ENCODE data around the gene LRCH1. TPM values are rescaled to one million over a fixed set of nuclear protein-coding genes. Genes with fewer than 3 reads are reported as not detected.

Gene LRCH1
- total RNA-seq, 2 experiments from 2014 or later = 15.5 to 17.1 TPM

DNA sequence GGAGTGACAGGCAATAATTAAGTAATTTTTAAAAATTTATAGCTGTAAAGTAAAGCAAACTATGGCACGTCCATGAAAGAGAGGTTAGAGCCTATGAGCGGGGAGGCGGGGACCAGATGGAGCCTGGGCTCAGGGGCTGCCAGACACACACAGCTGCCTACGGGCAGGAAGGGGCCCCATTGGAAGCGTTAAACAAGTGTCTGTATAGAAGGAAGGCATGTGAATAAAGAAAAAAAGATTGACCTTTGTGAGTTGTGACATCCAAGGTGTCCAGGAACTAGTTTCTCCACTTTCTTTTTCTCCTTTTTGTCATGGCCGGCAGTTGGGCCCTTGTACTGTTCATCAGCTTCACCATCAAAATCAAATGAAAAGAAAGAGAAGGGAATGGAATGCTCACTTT lies 56.8 kb downstream of the LRCH1 start:
- CTCF ChIA-PET = interaction anchor here (1.6 kb wide), 1 partner anchor 58 kb away, joined by 4 read pairs; no protein-coding TSS in a partner anchor
- intact Hi-C loops (cut with micrococcal nuclease) = loop anchor here (5.0 kb wide), 1 partner anchor 38 kb away; no protein-coding TSS in a partner anchor
- Mint-ChIP-seq H3K9me3 (no peaks in the 10 kb centered on the region), H3K4me3 (no peak overlapping the region), H3K36me3 (ENCODE audit: low read depth) (peaks cover 5% of the 10 kb centered on the region), H3K27ac (no peak overlapping the region), H3K4me1 (ENCODE audit: low read depth) (peaks cover 52% of the 10 kb centered on the region), H3K27me3 (no peaks in the 10 kb centered on the region)
- ATAC-seq (no peak), DNase-seq (no peak)
- TF ChIP-seq, protein P1, sequence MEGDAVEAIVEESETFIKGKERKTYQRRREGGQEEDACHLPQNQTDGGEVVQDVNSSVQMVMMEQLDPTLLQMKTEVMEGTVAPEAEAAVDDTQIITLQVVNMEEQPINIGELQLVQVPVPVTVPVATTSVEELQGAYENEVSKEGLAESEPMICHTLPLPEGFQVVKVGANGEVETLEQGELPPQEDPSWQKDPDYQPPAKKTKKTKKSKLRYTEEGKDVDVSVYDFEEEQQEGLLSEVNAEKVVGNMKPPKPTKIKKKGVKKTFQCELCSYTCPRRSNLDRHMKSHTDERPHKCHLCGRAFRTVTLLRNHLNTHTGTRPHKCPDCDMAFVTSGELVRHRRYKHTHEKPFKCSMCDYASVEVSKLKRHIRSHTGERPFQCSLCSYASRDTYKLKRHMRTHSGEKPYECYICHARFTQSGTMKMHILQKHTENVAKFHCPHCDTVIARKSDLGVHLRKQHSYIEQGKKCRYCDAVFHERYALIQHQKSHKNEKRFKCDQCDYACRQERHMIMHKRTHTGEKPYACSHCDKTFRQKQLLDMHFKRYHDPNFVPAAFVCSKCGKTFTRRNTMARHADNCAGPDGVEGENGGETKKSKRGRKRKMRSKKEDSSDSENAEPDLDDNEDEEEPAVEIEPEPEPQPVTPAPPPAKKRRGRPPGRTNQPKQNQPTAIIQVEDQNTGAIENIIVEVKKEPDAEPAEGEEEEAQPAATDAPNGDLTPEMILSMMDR (IDR thresholded peaks at IDR 0.05) = no peak
- POLR2A ChIA-PET = interaction anchor here (1.6 kb wide), 1 partner anchor 20 kb away, joined by 4 read pairs; no protein-coding TSS in a partner anchor

DNA sequence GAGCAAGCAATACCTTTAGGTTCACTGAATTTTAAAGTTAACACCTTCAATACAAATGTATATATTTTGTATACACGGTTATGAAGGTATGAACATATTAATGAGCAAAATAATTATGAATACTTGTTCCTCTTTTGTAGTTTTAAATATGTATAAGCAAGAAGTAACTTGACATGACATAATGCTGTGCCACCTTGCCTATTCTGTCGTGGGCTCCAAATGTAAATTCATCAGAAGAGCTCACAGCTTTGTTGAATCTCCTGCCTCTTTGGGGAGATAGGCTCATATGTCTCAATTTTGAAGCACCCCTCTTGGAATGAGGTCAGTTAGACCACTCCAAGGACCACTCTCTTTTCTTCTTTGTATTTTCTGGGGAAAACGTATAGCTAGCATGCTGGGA lies 59.3 kb downstream of the LRCH1 start:
- CTCF ChIA-PET = interaction anchor here (1.9 to 2.0 kb wide), 2 partner anchors 8 to 61 kb away, joined by 5 to 11 read pairs; no protein-coding TSS in a partner anchor

DNA sequence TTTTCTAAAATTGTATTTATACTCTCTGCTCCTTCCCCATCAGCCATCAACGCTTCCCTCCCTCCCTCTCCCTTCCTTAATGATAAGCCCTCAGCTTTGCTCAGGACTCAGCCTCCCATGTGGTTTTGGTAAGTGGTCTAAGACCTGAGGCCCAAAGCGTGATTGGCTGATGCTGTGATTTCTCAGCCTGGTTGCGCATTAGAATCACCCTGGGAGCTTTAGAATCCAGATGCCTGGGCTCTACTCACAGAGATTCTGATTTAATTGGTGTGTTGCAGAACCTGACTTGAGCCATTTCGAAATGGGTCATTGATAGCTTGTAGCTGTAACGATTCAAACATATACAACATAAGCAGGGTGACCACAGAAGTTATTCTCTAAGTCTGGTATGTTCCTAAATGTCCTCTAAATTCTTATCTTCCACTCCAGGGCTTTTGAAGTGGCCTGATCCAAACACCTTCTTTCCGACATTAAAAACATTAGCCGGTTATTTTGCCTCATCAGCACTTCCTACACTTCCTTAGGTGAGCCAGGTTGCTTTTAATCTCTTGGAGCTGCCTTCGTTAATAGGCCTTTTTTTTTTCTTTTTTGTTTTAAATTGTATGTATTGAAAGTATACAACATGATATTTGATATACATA lies 60.6 kb downstream of the LRCH1 start:
- intact Hi-C loops (cut with micrococcal nuclease) = no loop called here
- H3K4me1 Mint-ChIP-seq (ENCODE audit: low read depth) = peaks cover 38% of the 10 kb centered on the region
- H3K9me3 Mint-ChIP-seq = no peaks in the 10 kb centered on the region
- TF ChIP-seq, protein P1 (IDR thresholded peaks at IDR 0.05) = no peak
- H3K4me3 Mint-ChIP-seq = no peak overlapping the region
- peaks cover 5% of the 10 kb centered on the region for H3K36me3 Mint-ChIP-seq (ENCODE audit: low read depth)
- ChIA-PET POLR2A (interaction anchor here (0.7 to 1.0 kb wide), 2 partner anchors 28 to 561 kb away, joined by 3 to 4 read pairs; partner anchors contain the start of gene ZC3H13), CTCF (no interaction called here)
- H3K27me3 Mint-ChIP-seq = no peaks in the 10 kb centered on the region
- no peak overlapping the region for H3K27ac Mint-ChIP-seq
- no peak for ATAC-seq
- DNase-seq = no peak

More for the DNA sequence above, 59.3 kb downstream of the LRCH1 start:
- no peak for ATAC-seq
- Mint-ChIP-seq H3K9me3 (no peaks in the 10 kb centered on the region), H3K36me3 (ENCODE audit: low read depth) (peaks cover 7% of the 10 kb centered on the region), H3K27me3 (no peaks in the 10 kb centered on the region), H3K27ac (no peak overlapping the region), H3K4me3 (no peak overlapping the region), H3K4me1 (ENCODE audit: low read depth) (peaks cover 39% of the 10 kb centered on the region)
- no peak for DNase-seq
- intact Hi-C loops (cut with micrococcal nuclease) = no loop called here
- TF ChIP-seq, protein P1 (IDR thresholded peaks at IDR 0.05) = no peak
- POLR2A ChIA-PET = no interaction called here

DNA sequence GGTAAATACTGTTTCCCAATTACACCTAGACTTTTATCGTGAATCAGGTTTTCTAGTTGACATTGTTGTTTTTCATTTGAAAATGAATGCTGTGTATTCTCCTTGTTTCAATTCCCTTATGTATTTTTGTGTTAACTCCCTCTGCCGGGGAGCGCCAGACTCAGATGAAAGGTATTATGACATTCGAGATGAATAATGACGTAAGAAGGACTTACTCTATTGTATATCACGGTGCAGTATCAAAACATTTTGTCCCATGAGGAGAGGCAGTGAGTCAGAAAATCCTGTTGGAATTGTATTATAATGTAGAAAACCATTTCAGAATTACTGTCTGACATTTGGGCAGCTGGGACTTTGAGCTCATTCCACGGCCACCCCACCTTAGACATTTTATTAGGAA lies 61.6 kb downstream of the LRCH1 start:
- ChIA-PET POLR2A (no interaction called here), CTCF (no interaction called here)
- no peaks in the 10 kb centered on the region for H3K27me3 Mint-ChIP-seq
- intact Hi-C loops (cut with micrococcal nuclease) = no loop called here
- no peak overlapping the region for H3K27ac Mint-ChIP-seq
- TF ChIP-seq, protein P1 (IDR thresholded peaks at IDR 0.05) = no peak
- DNase-seq (no peak), ATAC-seq (no peak)
- no peak overlapping the region for H3K4me3 Mint-ChIP-seq
- H3K9me3 Mint-ChIP-seq = no peaks in the 10 kb centered on the region
- peaks cover 5% of the 10 kb centered on the region for H3K36me3 Mint-ChIP-seq (ENCODE audit: low read depth)
- H3K4me1 Mint-ChIP-seq (ENCODE audit: low read depth) = peaks cover 39% of the 10 kb centered on the region

DNA sequence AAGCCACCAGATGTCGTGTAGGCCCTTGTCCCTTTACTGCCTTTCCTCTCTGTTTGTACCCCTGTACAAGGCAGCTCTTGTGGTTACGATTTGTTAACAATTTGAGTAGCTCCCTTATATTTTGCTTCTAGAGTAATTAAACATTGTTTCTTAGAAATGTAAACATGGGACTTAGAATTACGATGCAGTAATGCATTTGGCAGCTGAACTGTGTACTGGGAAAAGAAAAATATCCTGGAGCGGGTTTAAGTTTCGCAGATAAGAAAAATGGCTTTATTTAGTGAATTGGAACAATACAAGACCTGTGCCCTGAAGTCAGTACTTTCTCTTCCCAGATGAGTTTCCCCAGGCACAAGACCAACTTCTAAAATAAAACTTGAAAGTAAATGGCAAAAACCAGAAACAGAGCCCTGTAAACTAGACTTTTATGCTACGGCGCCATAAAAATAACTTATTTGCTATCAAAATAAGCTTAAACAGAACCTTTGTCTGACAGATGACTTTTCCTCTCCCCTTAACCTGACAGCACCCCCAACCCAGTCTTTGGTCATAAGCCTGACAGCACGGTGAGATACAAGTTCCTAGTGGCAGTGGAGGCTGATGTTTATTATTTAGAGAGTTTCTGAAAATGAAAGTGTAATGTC lies 63.0 kb downstream of the LRCH1 start:
- H3K36me3 Mint-ChIP-seq (ENCODE audit: low read depth) = peaks cover 5% of the 10 kb centered on the region
- POLR2A ChIA-PET = no interaction called here
- H3K4me1 Mint-ChIP-seq (ENCODE audit: low read depth) = peaks cover 43% of the 10 kb centered on the region
- CTCF ChIA-PET = no interaction called here
- no peak overlapping the region for H3K4me3 Mint-ChIP-seq
- H3K9me3 Mint-ChIP-seq = no peaks in the 10 kb centered on the region
- intact Hi-C loops (cut with micrococcal nuclease) = no loop called here
- DNase-seq = no peak
- no peak overlapping the region for H3K27ac Mint-ChIP-seq
- H3K27me3 Mint-ChIP-seq = no peaks in the 10 kb centered on the region
- no peak for ATAC-seq
- TF ChIP-seq, protein P1 (IDR thresholded peaks at IDR 0.05) = no peak

All from activated CD8-positive, alpha-beta T cell treated with anti-CD3 and anti-CD28 coated beads for 36 hours (primary cell).